22Rv1 (cell line): ENCODE results near the gene FBF1.

Experiments used
- H3K27ac ChIP-seq: fragments of 450-650 bp; 2 replicates; pipeline ENCODE4 v1.5.1; 2017
- CTCF ChIP-seq: fragments of 450-650 bp; IDR thresholded peaks from 2 replicates; pipeline ENCODE4 v1.5.1; 2017; ENCODE audit warnings: mild to moderate bottlenecking
- ZFX ChIP-seq: fragments of 450-650 bp; IDR thresholded peaks from 2 replicates; pipeline ENCODE4 v1.6.1; 2017; ENCODE audit warnings: antibody characterized with exemption, borderline replicate concordance

FBF1 gene

GRCh38 chr17:75926456-75926855, 14.4 kb downstream of the FBF1 start:
- no peak for TF ChIP-seq ZFX
- no peak for TF ChIP-seq CTCF

GRCh38 chr17:75925912-75926311, 14.9 kb downstream of the FBF1 start:
- no peak for TF ChIP-seq CTCF
- TF ChIP-seq ZFX = no peak
- no peak overlapping the region for H3K27ac ChIP-seq

More at GRCh38 chr17:75926456-75926855, 14.4 kb downstream of the FBF1 start:
- no peak overlapping the region for H3K27ac ChIP-seq

- TF ChIP-seq CTCF (no peak), ZFX (no peak)
- H3K27ac ChIP-seq = no peak overlapping the region
Observed at GRCh38 chr17:75925103-75925502, 15.7 kb downstream of the FBF1 start.

GRCh38 chr17:75922963-75923874, 17.6 kb downstream of the FBF1 start:
- TF ChIP-seq CTCF (no peak), ZFX (no peak)
- no peak overlapping the region for H3K27ac ChIP-seq

- TF ChIP-seq ZFX = no peak
- H3K27ac ChIP-seq = no peak overlapping the region
Observed at GRCh38 chr17:75922173-75922961, 18.5 kb downstream of the FBF1 start.

GRCh38 chr17:75921596-75921995, 19.2 kb downstream of the FBF1 start:
- H3K27ac ChIP-seq = no peak overlapping the region
- TF ChIP-seq ZFX (no peak), CTCF (no peak)

GRCh38 chr17:75920045-75920560, 20.7 kb downstream of the FBF1 start:
- no peak for TF ChIP-seq CTCF
- TF ChIP-seq ZFX = no peak
- no peak overlapping the region for H3K27ac ChIP-seq
